ENCODE results near the gene THUMPD2. TPM values are rescaled to one million over a fixed set of nuclear protein-coding genes. Genes with fewer than 3 reads are reported as not detected.

THUMPD2 gene
- total RNA-seq, 1 experiment from 2014 or later = 19.5 TPM

DNA sequence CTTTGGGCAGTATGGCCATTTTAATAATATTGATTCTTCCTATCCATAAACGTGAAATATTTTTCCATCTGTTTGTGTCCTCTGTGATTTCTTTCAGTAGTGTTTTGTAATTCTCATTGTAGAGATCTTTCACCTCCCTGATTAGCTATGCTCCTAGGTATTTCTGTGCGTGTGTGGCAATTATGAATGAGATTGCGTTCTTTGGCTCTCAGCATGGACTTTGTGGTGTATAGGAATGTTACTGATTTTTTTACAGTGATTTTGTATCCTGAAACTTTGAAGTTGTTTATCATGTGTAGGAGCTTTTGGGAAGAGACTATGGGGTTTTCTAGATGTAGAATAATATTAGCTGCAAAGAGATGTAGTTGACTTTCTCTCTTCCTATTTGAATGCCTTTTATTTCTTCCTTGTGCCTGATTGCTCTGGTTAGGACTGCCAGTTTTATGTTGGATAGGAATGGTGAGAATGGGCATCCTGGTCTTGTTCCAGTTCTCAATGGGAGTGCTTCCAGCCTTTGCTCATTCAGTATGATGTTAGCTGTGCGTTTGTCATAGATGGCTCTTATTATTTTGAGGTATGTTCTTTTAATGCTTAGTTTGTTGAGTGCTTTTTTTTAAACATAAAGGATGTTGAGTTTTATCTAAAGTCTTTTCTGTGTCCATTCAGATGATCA is 27.0 kb upstream of the THUMPD2 start:
- Histone ChIP-seq H3K27me3 (ENCODE audit: insufficient read depth, low read length) (no peaks in the 10 kb centered on the region), H3K4ac (ENCODE audit: low read depth, low read length) (no peak overlapping the region), H3K79me1 (ENCODE audit: insufficient read depth, low read depth, low read length, poor library complexity, severe bottlenecking) (no peaks in the 10 kb centered on the region), H2BK20ac (ENCODE audit: low read depth, low read length, poor library complexity, severe bottlenecking) (no peak overlapping the region), H4K8ac (replicated peaks; ENCODE audit: insufficient read length, low read depth, low read length) (no peak overlapping the region), H3K27ac (ENCODE audit: insufficient read length, low read depth, low read length) (no peak overlapping the region), H2AFZ (ENCODE audit: low read length) (no peak overlapping the region), H3K23ac (ENCODE audit: insufficient read length, low read depth, low read length) (no peak overlapping the region), H4K91ac (ENCODE audit: insufficient read length, low read depth, low read length) (no peak overlapping the region), H3K4me2 (ENCODE audit: insufficient read depth, insufficient read length, low read length) (no peak overlapping the region), H3K79me2 (ENCODE audit: insufficient read depth, low read length) (no peaks in the 10 kb centered on the region), H3K56ac (ENCODE audit: insufficient read length, low read depth, low read length) (no peak overlapping the region), H2BK15ac (ENCODE audit: low read depth, low read length) (no peak overlapping the region), H4K20me1 (ENCODE audit: control insufficient read depth, insufficient read depth, insufficient read length) (no peaks in the 10 kb centered on the region), H4K5ac (ENCODE audit: insufficient read length, low read depth, low read length) (no peak overlapping the region), H3T11ph (ENCODE audit: low read length) (no peak overlapping the region), H3K9ac (ENCODE audit: extremely low read depth, insufficient read length, low read length) (no peak overlapping the region), H3K4me1 (ENCODE audit: insufficient read depth, low read length) (no peaks in the 10 kb centered on the region), H2AK5ac (ENCODE audit: insufficient read length, low read length) (no peak overlapping the region), H2BK5ac (ENCODE audit: insufficient read length, low read length) (no peak overlapping the region), H2BK120ac (ENCODE audit: low read depth, low read length, poor library complexity, severe bottlenecking) (no peak overlapping the region), H2BK12ac (ENCODE audit: insufficient read length, low read depth, low read length) (no peak overlapping the region), H3K14ac (ENCODE audit: insufficient read depth, low read length) (no peak overlapping the region), H3K9me3 (ENCODE audit: control insufficient read depth, low read depth, low read length) (no peaks in the 10 kb centered on the region), H3K18ac (ENCODE audit: insufficient read length, low read depth, low read length) (no peak overlapping the region), H3K23me2 (ENCODE audit: insufficient read length, low read depth, low read length, poor library complexity, severe bottlenecking) (no peaks in the 10 kb centered on the region)
- Mint-ChIP-seq H3K9me3 (peaks cover 56 to 58% of the 10 kb centered on the region in 2 experiments), H3K36me3 (ENCODE audit: insufficient read depth in 1 of 3, low read depth in 3 of 3) (peaks cover 19 to 45% (median 20%) of the 10 kb centered on the region in 3 experiments), H3K27me3 (ENCODE audit: low read depth) (no peaks in the 10 kb centered on the region), H3K4me3 (no peak overlapping the region), H3K4me1 (no peaks in the 10 kb centered on the region), H3K27ac (no peak overlapping the region)
- TF ChIP-seq, protein P1, sequence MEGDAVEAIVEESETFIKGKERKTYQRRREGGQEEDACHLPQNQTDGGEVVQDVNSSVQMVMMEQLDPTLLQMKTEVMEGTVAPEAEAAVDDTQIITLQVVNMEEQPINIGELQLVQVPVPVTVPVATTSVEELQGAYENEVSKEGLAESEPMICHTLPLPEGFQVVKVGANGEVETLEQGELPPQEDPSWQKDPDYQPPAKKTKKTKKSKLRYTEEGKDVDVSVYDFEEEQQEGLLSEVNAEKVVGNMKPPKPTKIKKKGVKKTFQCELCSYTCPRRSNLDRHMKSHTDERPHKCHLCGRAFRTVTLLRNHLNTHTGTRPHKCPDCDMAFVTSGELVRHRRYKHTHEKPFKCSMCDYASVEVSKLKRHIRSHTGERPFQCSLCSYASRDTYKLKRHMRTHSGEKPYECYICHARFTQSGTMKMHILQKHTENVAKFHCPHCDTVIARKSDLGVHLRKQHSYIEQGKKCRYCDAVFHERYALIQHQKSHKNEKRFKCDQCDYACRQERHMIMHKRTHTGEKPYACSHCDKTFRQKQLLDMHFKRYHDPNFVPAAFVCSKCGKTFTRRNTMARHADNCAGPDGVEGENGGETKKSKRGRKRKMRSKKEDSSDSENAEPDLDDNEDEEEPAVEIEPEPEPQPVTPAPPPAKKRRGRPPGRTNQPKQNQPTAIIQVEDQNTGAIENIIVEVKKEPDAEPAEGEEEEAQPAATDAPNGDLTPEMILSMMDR (conservative IDR thresholded peaks at IDR 0.05) = no peak
- WGBS (ENCODE audit: extremely low coverage, insufficient read length, low lambda C conversion rate) = no CpG with 5 or more reads among the region's 4 CpGs
- DNase-seq = no peak

Measured in H9 (cell line).